ENCODE measurements around the gene SERPINA1.
"Not testable (repeated sequence)": the region's sequence is repeated elsewhere in the genome, so short reads cannot be mapped to it uniquely, and the experiment has no call there.

Gene SERPINA1

DNA sequence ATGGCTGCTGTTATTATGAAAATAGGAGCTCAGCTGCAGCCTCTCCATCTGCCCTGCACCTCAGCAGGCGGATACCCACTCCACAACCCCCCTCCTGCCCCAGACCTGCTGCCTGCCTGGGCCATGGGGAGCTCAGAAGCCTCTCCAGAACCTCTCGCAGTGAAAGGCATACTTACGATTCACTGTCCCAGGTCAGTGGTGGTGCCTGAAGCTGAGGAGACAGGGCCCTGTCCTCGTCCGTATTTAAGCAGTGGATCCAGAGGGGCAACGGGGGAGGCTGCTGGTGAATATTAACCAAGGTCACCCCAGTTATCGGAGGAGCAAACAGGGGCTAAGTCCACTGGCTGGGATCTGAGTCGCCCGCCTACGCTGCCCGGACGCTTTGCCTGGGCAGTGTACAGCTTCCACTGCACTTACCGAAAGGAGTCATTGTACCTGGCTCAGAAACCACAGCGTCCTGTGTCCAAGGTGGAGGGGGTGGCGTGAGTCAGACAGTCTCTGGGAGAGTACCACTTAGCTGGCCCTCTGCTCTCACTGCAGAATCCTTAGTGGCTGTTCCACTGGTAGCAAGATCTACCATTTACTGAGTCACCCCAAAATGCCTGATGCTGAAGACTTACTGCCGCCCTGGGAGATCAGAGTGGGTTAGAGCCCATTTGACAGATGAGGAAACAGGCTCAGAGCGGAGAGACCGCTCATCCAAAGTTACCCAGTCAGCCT is at the start of gene SERPINA1:
SERPINA1 (minus strand) TSS at position 219 of the 720 bp plus-strand sequence. CDS start 5,365 bp downstream, outside the sequence.
- no peak for DNase-seq

DNA sequence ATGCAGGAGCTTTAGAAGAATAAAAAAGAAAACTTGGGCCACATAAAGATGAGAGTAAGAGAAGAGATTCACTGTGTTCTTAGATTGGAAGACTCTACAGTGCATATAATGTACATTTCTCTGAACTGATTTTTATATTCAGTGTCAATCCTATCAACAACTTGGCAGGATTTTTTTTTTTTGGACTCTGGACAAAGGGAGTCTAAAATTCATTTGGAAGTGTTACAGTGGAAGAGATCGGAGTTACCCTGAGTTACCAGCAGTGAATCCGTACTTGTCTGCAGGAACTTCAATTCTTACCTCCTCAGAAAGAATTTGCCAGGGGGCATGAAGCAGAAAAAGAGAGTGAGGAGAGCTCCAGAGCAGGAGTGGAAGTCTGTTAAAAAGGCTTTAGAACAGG is 40.2 kb upstream of the SERPINA1 start:
- DNase-seq: no peak

DNA sequence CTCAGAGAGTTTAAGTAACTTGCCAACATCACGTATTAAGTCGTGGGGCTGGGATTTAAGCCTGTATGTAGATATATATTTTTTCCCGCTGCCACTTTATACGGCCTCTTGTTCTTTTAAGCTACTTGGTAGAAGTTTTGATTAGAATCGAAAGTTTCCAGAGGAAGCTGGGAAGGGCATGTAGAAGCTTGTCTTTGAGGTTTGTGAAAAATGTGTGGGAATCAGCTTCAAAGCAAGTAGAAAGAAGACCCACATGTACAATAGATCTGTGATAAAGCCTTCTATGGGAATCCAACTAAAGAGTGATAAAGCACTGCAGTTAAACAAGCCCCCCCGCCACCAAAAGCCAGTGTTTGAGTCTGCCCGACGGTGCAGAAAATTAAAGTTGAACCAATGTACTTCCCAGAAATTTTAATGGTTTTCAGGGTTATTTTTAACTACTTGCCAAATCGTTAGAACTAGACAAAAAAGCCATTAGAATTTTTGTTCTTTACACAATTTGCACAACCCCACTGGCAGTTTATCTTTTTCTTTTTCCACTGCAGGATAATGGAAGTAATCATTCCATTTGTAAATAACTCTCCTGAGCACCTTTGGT is 38.7 kb upstream of the SERPINA1 start:
- no peak for DNase-seq

- no peak for DNase-seq
Measured at GRCh38 chr14:94426526-94426925, 38.1 kb upstream of the SERPINA1 start.

GRCh38 chr14:94424371-94424770 is 36.0 kb upstream of the SERPINA1 start:
- DNase-seq: no peak

GRCh38 chr14:94423453-94424056 is 35.2 kb upstream of the SERPINA1 start:
- no peak for DNase-seq

GRCh38 chr14:94421316-94421715 is 32.9 kb upstream of the SERPINA1 start:
- no peak for DNase-seq

DNA sequence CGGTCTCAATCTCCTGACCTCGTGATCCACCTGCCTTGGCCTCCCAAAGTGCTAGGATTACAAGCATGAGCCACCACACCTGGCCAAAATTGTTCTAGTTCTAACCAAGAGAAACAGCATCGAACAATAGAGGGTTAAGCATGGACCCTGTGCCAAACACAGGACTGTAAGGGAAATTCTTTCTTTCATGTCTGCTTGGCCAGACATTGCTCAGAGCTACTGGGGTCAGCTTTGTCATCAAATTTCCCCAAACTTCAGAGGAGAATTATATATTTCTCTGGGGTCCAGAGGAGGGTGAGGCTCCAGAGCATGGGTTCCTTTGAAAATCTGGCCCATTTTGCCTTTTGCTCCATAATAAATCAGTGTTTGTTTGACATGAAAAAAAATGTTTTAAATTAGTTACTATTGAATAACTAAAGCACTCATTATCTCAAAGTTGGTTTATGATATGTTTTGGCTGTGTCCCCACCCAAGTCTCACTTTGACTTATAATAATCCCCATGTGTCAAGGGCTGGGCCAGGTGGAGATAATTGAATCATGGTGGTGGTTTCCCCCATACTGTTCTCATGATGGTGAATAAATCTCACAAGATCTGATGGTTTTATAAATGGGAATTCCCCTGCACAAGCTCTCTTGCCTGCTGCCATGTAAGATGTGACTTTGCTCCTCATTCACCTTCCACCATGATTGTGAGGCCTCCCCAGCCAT is 29.2 kb upstream of the SERPINA1 start:
- not testable (repeated sequence) for DNase-seq

GRCh38 chr14:94412671-94413638 is 24.6 kb upstream of the SERPINA1 start:
- DNase-seq: no peak

DNA sequence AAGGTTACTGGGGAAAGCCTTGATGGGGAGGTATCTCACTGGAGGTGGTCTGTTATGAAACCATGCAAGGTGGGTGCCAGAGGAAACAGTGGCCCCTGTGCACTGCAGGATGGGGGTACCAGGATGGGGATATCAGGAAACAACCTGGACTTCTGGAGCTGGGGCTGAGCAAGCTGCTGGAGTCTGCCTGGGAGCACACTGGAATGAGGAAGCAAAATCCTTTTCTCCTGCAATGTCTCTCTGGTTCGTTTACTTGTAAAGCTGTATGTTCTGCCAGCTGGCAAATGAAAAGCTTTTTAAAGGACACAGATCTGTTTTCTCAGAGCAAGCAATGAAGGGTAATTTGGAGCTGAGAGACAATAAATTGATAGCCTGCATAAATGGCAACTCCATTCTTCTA is 23.2 kb upstream of the SERPINA1 start:
- no peak for DNase-seq

- not testable (repeated sequence) for DNase-seq
Measured at GRCh38 chr14:94409430-94409829, 21.0 kb upstream of the SERPINA1 start.

GRCh38 chr14:94408546-94409095 is 20.2 kb upstream of the SERPINA1 start:
- DNase-seq: no peak

DNA sequence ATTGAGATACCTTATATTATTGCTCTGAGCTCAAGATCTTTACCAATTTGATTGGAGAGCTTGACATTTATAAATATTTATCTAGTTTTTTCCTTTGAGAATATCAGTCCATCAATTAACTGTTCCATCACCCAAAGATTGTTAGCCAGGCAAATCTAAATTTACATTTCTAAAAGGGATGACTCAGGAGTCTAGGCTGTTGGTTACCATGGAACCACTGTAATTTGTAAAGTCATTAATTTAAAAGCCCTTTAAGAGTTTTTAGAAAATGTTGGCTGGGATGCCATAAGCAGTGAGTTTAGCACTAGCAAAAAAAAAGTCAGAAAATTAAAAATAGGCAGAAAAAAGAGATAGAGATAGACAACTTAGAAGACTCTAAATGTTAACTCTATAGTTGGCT is 19.5 kb upstream of the SERPINA1 start:
- DNase-seq: no peak

DNA sequence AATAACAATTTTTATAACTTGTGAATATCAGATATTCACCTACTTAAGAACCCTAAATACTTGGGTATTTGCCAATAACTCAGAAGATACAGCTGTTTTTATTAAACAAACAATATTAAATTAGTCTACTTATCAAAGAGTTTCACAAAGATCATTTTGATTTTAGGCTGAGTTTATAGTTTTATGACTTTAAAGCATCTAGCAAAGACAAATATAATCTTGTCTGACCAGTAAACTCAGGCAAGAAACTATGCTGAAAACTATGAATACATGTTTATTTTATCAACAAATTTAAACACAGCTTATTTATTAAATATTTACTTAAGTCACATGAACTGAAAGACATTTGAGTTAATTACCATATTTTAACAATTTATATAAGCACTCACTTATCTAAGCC is 18.5 kb upstream of the SERPINA1 start:
- DNase-seq: no peak

GRCh38 chr14:94405486-94405885 is 17.1 kb upstream of the SERPINA1 start:
- DNase-seq: no peak

DNA sequence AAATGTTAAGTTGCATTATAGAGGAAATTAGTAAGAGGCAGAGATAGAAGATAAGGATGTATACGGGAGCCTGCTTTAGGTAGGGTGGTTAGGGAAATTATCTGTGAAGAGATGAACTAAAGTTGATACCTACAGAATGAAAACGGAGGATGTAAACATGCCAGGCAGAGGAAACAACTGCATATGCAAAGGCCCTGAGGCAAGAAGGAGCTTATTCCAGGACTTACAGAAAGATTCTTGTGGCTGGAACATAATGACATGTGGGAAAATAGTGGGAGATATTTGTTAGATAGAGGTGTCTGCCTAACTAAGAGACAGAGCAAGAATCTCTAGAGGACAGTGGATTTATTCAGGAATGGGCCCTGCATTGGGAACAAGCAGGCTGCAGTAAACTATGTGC is 16.2 kb upstream of the SERPINA1 start:
- no peak for DNase-seq

DNA sequence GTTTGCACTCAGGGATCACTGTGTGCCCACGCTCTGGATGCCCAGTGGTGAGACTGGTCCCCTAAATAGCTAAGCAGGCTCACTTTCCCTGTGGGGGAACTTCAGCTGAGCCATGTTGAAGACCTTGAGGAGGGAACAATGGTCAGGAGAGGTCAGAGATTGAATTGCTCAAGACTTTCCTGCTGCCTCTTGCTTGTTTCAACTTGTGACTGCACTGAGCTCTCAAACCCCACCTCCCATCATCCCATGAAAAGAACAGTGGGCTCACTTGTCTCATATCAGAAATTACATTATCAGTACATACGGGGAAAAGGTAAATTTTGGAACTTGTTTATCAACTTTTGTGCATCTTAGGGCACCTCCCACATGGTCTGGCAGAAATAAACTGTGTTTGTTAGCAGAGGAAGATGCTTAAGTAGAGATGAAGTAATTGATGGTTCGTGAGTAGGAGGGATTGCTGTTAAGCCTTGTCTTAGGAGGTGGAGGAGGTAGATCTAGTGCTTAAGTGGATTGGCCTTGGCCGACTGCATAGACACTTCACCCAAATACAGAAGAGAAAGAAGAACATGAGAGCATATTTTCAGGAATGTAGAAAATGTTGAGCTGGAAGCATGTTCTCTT is 15.0 kb upstream of the SERPINA1 start:
- DNase-seq: no peak

DNA sequence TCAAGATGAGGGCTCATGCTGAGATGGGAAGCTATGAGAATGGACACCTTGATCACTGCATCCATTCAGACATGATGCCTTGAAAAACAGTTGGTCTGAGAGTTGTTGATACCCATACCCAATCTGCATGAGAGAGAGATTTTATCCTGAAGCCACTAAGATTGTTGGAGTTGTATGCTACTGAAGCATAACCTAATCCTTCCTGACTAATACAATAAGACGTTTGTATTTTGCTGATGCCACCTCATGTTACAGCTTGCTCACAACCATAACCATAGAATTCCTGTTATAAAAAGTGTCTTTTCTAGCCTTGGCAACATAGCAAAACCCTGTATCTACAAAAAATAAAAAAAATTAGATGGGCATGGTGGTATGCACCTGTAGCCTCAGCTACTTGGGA is 12.7 kb upstream of the SERPINA1 start:
- DNase-seq: no peak

- no peak for DNase-seq
Measured at GRCh38 chr14:94400422-94400841, 12.0 kb upstream of the SERPINA1 start.

DNA sequence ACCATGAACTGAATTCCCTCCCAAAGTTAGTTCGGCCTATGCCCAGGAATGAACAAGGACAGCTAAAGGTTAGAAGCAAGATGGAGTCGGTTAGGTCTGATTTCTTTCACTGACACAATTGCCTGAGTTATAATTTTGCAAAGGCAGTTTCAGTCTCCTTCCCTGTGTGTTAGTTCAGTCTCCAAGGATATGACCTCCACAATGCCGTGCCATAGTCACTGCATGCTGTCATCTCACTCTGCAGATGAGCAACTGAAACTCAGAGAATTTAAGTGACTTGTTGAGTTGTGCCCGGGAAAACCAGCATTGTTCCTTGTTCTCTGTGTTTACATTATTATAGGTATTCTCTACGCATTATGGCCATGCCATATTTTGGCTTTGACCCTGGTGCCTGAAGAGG is 10.1 kb upstream of the SERPINA1 start:
- DNase-seq: no peak

GRCh38 chr14:94398182-94398479 is 9.7 kb upstream of the SERPINA1 start:
- DNase-seq: no peak
